Osteoblast (primary cell): ENCODE results near the gene PC. TPM values are rescaled to one million over a fixed set of nuclear protein-coding genes. Genes with fewer than 3 reads are reported as not detected.

Source experiments
- DNase-seq: peaks from one replicate; pipeline ENCODE4 v3.0.0; 2011; ENCODE audit warnings: low spot score, mixed read lengths; ENCODE audit not compliant: insufficient read length; ENCODE audit errors: missing footprints
- H2AFZ ChIP-seq: 2 replicates; pipeline ENCODE4 v1.6.0; 2011; ENCODE audit warnings: mild to moderate bottlenecking, low read length
- H3K27ac ChIP-seq: 2 replicates; pipeline ENCODE4 v1.5.1; 2011; ENCODE audit warnings: mild to moderate bottlenecking, low read depth, low read length, moderate library complexity
- H3K27me3 ChIP-seq: 2 replicates; pipeline ENCODE4 v1.6.0; 2012; ENCODE audit warnings: mild to moderate bottlenecking, control low read depth, inconsistent platforms, low read length, moderate library complexity; ENCODE audit not compliant: insufficient read depth
- H3K36me3 ChIP-seq: 2 replicates; pipeline ENCODE4 v1.5.1; 2011; ENCODE audit warnings: mild to moderate bottlenecking, low read length, control low read depth, moderate library complexity; ENCODE audit not compliant: insufficient read depth
- H3K4me1 ChIP-seq: 2 replicates; pipeline ENCODE4 v1.5.1; 2011; ENCODE audit warnings: mild to moderate bottlenecking, low read length, control low read depth, moderate library complexity; ENCODE audit not compliant: insufficient read depth
- H3K4me2 ChIP-seq: 2 replicates; pipeline ENCODE4 v1.6.0; 2011; ENCODE audit warnings: mild to moderate bottlenecking, low read length; ENCODE audit not compliant: insufficient read depth
- H3K4me3 ChIP-seq: fragments of 200-600 bp; sonication (generic); 3 replicates; pipeline ENCODE4 v1.5.1; 2012; ENCODE audit warnings: mild to moderate bottlenecking, low read length, inconsistent platforms; ENCODE audit not compliant: insufficient read depth
- H3K79me2 ChIP-seq: 2 replicates; pipeline ENCODE4 v1.6.0; 2012; ENCODE audit warnings: mild to moderate bottlenecking, low read length, control low read depth, inconsistent platforms; ENCODE audit not compliant: insufficient read depth
- H3K9me3 ChIP-seq: 2 replicates; pipeline ENCODE4 v1.5.1; 2011; ENCODE audit warnings: low read depth, low read length, control low read depth
- H4K20me1 ChIP-seq: 2 replicates; pipeline ENCODE4 v1.6.0; 2012; ENCODE audit warnings: mild to moderate bottlenecking, low read length, control low read depth; ENCODE audit not compliant: insufficient read depth
- total RNA-seq: library from RNA; depleted of rRNA; stranded (reverse); fragments of >200 nt; gene quantifications from 2 replicates; pipeline ENCODE4 v1.2.3, GENCODE V29; 2012
- TF ChIP-seq, protein P1 (sequence below): IDR thresholded peaks from 2 replicates; pipeline ENCODE4 v1.5.1; 2011; ENCODE audit warnings: mild to moderate bottlenecking, low read depth, low read length, moderate library complexity; ENCODE audit errors: extremely low read depth

PC gene
- total RNA-seq, 1 donor = 48.5 TPM

- no peak for DNase-seq
- no peaks in the 10 kb centered on the region for H3K79me2 ChIP-seq
- H3K4me3 ChIP-seq = no peak overlapping the region
- TF ChIP-seq, protein P1, sequence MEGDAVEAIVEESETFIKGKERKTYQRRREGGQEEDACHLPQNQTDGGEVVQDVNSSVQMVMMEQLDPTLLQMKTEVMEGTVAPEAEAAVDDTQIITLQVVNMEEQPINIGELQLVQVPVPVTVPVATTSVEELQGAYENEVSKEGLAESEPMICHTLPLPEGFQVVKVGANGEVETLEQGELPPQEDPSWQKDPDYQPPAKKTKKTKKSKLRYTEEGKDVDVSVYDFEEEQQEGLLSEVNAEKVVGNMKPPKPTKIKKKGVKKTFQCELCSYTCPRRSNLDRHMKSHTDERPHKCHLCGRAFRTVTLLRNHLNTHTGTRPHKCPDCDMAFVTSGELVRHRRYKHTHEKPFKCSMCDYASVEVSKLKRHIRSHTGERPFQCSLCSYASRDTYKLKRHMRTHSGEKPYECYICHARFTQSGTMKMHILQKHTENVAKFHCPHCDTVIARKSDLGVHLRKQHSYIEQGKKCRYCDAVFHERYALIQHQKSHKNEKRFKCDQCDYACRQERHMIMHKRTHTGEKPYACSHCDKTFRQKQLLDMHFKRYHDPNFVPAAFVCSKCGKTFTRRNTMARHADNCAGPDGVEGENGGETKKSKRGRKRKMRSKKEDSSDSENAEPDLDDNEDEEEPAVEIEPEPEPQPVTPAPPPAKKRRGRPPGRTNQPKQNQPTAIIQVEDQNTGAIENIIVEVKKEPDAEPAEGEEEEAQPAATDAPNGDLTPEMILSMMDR = no peak
- no peaks in the 10 kb centered on the region for H3K9me3 ChIP-seq
- H3K27me3 ChIP-seq = no peaks in the 10 kb centered on the region
- H3K27ac ChIP-seq = no peak overlapping the region
- peaks cover 15% of the 10 kb centered on the region for H4K20me1 ChIP-seq
- no peaks in the 10 kb centered on the region for H3K36me3 ChIP-seq
- H3K4me2 ChIP-seq = no peak overlapping the region
- no peak overlapping the region for H2AFZ ChIP-seq
- H3K4me1 ChIP-seq = peaks cover 2% of the 10 kb centered on the region
Observed at GRCh38 chr11:66912911-66913310, 45.3 kb downstream of the PC start.

DNA sequence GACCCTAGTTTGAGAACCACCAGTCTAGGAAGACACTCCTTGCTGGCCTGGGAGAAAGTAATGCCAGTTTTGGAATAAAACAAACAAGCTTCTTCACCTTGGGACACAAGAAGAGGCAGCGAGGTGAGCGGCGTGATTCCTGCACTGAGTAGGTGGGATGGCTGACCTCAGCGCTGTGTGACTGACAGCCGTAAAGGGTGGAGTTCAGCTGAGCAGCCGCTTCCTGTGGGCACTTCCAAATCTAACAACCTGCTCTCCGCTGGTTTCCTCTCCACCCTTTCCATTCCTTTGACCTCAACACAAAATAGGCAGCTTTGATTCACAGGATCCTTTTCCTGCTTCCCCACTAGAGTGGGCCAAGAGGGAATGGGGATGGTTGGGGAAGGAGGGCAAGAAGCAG is 45.8 kb downstream of the PC start:
- peaks cover 4% of the 10 kb centered on the region for H3K4me1 ChIP-seq
- no peak overlapping the region for H3K4me3 ChIP-seq
- no peaks in the 10 kb centered on the region for H3K36me3 ChIP-seq
- TF ChIP-seq, protein P1 = no peak
- H3K27ac ChIP-seq = no peak overlapping the region
- no peaks in the 10 kb centered on the region for H3K9me3 ChIP-seq
- H3K4me2 ChIP-seq = no peak overlapping the region
- no peak overlapping the region for H2AFZ ChIP-seq
- no peaks in the 10 kb centered on the region for H3K27me3 ChIP-seq
- no peaks in the 10 kb centered on the region for H3K79me2 ChIP-seq
- peaks cover 15% of the 10 kb centered on the region for H4K20me1 ChIP-seq
- DNase-seq = no peak

DNA sequence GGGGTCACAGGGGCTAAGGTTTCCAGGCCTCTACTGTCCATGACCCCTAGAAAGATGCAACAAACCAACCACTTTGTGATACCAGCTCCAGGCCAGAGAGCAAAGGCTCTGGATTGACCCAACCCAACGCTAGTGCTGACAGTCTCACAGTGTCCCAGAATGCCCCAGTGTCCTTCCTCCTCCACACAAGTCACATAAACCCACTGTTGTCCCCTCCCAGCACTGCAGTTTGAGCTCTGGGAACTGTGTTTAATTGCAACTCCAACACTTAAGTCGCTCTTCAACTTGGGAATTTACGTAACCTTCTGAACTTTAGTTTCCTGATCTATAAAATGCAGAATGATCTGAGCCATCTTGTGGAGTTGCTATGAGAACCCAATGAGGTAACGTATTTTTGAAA is 47.5 kb downstream of the PC start:
- no peak overlapping the region for H2AFZ ChIP-seq
- H3K4me3 ChIP-seq = no peak overlapping the region
- H3K79me2 ChIP-seq = no peaks in the 10 kb centered on the region
- no peak for DNase-seq
- peaks cover 14% of the 10 kb centered on the region for H3K4me1 ChIP-seq
- no peaks in the 10 kb centered on the region for H3K36me3 ChIP-seq
- H3K27ac ChIP-seq = no peak overlapping the region
- H3K4me2 ChIP-seq = no peak overlapping the region
- no peaks in the 10 kb centered on the region for H3K27me3 ChIP-seq
- peaks cover 15% of the 10 kb centered on the region for H4K20me1 ChIP-seq
- no peaks in the 10 kb centered on the region for H3K9me3 ChIP-seq
- TF ChIP-seq, protein P1 = no peak

DNA sequence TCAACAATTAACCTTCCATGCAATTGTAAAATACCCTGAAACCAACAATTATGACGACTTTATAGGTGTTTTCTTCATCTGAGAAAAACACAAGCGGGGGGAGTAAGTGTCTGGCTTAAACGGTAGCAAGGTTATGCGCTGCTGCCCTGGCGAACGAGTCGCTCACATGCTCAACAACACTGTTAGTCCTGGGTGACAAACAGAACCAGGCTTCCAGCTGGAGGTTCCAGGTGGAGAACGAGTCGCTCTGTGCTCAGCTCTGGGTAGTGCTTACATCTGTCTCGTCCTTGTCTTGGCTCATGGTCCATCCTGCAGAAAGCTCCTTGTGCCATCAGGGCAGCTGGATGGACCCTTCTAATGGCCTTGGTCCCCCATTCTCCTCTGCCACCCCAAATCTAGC is 48.2 kb downstream of the PC start:
- Histone ChIP-seq H3K9me3 (no peaks in the 10 kb centered on the region), H3K4me3 (no peak overlapping the region), H3K4me2 (no peak overlapping the region), H3K79me2 (no peaks in the 10 kb centered on the region), H3K4me1 (peaks cover 15% of the 10 kb centered on the region), H3K27ac (no peak overlapping the region), H3K36me3 (no peaks in the 10 kb centered on the region), H4K20me1 (peaks cover 9% of the 10 kb centered on the region), H3K27me3 (no peaks in the 10 kb centered on the region), H2AFZ (no peak overlapping the region)
- no peak for DNase-seq
- TF ChIP-seq, protein P1 = no peak
